Transverse colon (tissue), 4 donors: Measurements from ENCODE around the gene ZHX3.

Source experiments
- POLR2A ChIP-seq: fragments of 450-650 bp; IDR thresholded peaks from one replicate; pipeline ENCODE4 v1.6.1; 2016; ENCODE audit warnings: antibody characterized with exemption, mild to moderate bottlenecking, moderate library complexity
- POLR2AphosphoS5 ChIP-seq, 3 donors: sonication (generic); formaldehyde crosslinking; IDR thresholded peaks; one replicate each; pipeline ENCODE4 v1.6.1; 2016; ENCODE audit warnings: antibody characterized with exemption in 3 of 3
- TF ChIP-seq, protein P1 (sequence below), 5 experiments: fragments of 200-600 bp in 3 of 5; fragments of 450-650 bp in 2 of 5; sonication (generic) in 3 of 5; IDR thresholded peaks; 1 replicate in 2 of 5; 2 replicates in 3 of 5; pipeline ENCODE4 v1.5.1; 2016 to 2017; ENCODE audit warnings: antibody characterized with exemption in 5 of 5, inconsistent platforms in 3 of 5, mild to moderate bottlenecking in 2 of 5, moderate library complexity in 1 of 5

DNA sequence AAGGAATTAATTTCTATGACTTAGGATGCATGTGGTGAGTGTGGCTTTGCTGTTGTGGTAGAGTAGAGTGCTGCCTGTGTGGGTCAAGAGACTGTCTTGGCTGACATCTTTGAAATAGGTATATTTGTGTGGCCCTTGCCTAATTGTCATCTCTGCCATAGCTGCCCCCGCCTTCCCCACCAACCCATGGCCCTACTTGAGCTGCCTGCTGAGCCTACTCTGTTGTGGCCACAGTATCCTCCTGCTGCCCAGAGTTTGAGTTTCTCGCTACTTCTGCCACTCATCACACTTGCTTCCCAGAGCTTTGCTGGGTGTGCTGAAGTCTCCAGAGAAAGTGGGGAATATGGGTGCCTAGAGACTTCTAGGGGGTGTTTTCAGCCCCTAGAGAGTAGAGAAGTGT is 172.2 kb downstream of the ZHX3 start:
- TF ChIP-seq, protein P1, sequence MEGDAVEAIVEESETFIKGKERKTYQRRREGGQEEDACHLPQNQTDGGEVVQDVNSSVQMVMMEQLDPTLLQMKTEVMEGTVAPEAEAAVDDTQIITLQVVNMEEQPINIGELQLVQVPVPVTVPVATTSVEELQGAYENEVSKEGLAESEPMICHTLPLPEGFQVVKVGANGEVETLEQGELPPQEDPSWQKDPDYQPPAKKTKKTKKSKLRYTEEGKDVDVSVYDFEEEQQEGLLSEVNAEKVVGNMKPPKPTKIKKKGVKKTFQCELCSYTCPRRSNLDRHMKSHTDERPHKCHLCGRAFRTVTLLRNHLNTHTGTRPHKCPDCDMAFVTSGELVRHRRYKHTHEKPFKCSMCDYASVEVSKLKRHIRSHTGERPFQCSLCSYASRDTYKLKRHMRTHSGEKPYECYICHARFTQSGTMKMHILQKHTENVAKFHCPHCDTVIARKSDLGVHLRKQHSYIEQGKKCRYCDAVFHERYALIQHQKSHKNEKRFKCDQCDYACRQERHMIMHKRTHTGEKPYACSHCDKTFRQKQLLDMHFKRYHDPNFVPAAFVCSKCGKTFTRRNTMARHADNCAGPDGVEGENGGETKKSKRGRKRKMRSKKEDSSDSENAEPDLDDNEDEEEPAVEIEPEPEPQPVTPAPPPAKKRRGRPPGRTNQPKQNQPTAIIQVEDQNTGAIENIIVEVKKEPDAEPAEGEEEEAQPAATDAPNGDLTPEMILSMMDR (IDR thresholded peaks at IDR 0.05): no peak
- TF ChIP-seq POLR2AphosphoS5 (IDR thresholded peaks at IDR 0.05) (no peak), POLR2A (no peak)
